HG03103 (cell line): ENCODE data around the gene ATP6V1C2.
A peak's percentile ranks its signal among the peaks of the same experiment; 100 is the strongest.
"Not testable (repeated sequence)": the region's sequence is repeated elsewhere in the genome, so short reads cannot be mapped to it uniquely, and the experiment has no call there.

Source experiments
- ATAC-seq: cut with Tn5 transposase; IDR thresholded peaks from one replicate; pipeline ENCODE4 v1.9.1; 2021; ENCODE audit warnings: low read depth; ENCODE audit not compliant: unreplicated experiment

ATP6V1C2 gene

DNA sequence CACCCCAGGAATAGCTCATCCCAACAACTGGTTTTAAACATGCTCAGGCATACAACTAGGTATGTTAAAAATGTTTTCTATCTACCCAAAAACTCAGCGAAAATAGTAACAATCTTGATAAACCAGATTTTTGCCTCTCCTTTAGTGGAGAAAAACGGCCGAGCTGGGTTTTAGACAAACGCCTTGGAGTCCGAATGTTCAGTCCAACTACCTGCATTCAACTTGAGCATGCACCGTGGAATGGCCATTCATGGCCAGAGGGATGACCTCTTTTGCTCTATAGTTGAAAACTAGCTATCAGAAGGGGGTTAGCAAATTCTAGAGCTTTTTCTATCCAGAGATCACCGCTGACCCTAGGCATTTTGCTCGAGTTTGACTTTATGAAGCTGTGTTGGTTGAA lies 60.3 kb downstream of the ATP6V1C2 start:
- no peak for ATAC-seq

GRCh38 chr2:10783421-10783820 lies 62.0 kb downstream of the ATP6V1C2 start:
- no peak for ATAC-seq

- no peak for ATAC-seq
Measured at GRCh38 chr2:10784719-10785118, 63.3 kb downstream of the ATP6V1C2 start.

DNA sequence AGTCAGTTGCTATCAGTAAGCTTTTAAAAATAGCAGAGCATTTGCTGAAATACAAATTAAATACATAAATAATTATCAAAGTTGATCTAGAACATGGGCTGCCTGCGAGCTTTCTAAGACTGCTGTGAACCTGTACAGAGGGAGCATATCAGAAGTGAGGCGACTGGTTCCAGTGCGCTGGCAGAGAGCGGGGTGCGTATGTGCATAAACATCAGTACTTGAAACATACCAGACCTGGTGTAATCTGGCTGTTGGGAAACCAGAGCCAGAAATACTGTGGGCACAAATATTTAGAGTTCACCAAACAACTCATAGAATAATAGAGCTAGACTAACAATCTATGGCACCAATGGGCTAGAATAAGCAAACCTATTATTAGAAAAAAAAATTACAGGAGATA lies 63.8 kb downstream of the ATP6V1C2 start:
- ATAC-seq: no peak

DNA sequence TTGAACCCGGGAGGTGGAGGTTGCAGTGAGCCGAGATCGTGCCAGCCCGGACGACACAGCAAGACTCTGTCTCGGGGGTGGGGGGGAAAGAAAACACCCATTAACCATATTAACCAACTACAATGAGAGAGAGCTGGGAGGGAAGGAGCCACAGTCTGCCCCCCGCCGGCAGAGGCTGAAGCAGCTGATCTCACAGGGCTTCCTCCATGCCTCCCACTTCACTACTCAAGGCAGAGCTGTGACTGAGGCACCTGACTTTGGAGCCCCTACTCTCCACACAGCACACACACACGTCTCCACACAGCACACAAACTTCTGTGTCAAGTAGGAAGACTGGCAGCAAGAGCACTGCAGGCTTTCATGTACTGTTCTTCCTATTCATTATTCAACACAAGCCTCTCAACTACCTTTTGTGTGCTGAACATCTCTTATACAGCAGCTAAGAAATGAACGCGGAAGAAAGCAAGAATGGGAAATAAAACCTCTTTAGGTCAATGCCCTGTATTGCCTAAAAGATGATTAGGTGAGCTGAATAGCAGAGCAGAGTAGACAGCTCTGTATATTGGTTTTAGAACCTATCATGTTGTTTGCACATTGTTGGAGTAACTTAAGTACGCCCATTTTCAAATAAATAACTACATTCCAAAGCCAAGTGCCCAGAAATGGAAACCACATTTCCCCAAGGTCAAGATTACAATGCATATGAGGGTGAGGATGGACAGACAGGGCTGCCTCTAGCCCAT lies 65.0 kb downstream of the ATP6V1C2 start:
- ATAC-seq: no peak

DNA sequence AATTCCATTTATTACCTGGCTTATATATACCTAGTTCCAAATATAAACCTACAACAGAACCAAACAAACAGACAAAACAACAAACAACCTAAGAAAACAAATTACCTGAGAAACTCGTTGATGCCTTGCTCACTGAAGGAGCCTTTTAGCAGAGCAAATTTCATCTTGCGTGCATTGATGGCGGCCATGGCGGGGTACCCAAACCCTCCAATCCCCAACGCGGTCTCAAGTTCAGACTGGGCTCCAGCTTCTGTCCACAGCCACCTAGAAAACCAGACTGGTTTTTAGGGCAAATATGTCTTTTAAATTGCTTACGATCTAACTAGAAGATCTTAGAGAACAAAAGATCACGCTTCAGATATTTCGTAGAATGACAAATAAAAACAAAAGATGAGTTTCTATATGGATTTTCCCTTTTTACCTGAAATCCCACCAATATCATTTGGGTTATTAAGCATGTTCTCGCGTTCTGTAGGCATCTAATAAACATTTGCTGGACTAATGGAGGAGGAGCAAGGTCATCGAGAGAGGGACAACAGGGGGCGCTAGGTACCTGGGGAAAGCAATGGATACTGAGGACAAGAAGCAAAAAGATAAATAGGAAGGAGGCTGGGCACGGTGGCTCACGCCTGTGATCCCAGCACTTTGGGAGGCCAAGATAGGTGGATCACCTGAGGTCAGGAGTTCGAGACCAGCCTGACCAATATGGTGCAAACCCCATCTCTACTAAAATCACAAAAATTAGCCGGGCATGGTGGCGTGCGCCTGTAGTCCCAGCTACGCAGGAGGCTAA lies 65.9 kb downstream of the ATP6V1C2 start:
- no peak for ATAC-seq

- no peak for ATAC-seq
Measured at GRCh38 chr2:10788855-10789254, 67.4 kb downstream of the ATP6V1C2 start.

- ATAC-seq: peak; percentile 70
Measured at GRCh38 chr2:10790228-10790973, 69.0 kb downstream of the ATP6V1C2 start.

DNA sequence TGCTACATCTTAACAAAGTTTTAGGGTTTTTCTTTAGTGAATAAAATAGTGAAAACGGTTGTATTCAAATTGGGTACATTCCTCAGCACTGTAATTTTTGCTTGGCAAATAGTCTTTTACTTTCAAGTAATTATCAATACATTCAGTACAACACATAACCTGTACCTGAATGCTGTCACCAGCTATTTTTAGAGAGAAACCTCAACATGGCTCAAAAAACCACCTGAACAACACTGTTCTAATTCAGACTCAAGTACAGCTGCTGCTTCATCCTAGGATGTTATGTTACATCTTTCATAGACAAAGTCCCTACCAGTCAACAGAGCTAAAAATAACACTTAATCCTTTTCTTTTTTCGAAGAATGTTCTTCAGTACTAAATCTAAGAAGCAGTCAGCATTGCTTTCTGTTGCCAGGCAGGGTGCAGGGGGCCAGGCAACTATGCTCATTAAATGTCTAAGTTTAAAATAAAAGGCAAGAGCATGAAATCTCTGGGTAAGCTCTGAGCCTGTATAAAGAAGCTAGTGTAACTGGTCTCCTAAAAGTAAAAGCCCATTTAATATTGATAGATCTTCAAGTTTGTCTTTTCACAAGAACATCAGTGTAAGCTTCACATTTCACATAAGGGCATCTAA lies 70.7 kb downstream of the ATP6V1C2 start:
- no peak for ATAC-seq

GRCh38 chr2:10792660-10793400 lies 71.4 kb downstream of the ATP6V1C2 start:
- ATAC-seq: no peak

GRCh38 chr2:10793816-10794215 lies 72.4 kb downstream of the ATP6V1C2 start:
- no peak for ATAC-seq

DNA sequence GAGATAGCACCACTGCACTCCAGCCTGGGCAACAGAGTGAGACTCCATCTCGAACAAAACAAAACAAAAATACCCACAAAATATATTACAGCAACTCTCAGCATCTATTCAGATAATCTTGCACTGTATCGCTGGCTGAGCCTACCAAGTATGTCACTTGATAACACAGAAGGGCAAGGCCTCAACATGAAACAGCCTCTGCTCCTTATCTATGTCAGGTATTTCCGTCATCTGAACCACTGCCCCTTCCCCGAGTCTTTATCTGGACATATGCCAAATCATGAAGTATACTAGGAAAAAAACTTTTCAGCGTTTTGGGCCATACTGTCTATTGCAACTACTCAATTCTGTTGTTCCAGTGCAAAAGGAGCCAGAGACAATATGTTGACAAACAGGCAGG lies 73.4 kb downstream of the ATP6V1C2 start:
- ATAC-seq: no peak

DNA sequence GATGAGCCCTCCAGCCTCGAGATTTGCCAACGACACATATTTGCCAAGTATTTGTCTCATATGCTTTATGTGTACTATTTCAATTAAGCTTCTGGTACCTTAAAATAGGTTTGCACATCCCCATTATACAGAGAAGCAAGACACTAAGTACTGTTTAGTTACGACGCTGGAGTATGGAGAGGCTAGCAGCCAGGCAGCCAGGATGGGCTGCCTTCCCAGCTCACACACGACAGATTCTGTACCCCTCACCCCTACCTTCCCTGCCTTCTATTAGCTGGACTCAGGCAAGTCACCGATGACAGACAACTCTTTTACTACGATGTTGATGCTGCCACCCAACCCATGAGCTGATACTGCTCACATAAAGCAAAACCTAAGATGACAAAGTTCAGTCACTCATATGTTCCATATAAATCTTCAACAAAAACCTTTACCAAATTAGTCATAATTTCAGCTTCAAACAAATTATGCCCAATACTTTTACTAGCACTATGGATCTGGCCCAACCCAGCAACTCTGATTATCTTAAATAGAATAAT lies 74.1 kb downstream of the ATP6V1C2 start:
- ATAC-seq: no peak

GRCh38 chr2:10796703-10797102 lies 75.3 kb downstream of the ATP6V1C2 start:
- ATAC-seq: no peak

DNA sequence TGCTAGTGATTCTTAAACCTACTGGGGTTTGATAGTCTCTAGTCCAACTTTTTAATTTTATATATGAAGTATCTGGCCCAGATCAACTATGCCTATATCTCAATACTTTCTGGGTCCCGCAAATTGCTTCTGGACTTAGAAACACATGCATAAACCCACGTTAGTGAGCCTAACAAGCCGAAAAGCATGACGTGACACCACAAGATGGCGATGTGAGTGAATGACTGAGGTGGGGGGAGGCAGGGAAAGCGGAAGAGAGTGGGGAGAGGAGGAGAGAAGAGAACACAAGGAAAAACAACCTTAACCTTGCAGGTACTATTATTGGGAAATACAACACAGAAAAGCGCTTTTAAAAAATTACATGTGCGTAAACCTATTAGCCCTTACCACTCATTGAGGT lies 77.4 kb downstream of the ATP6V1C2 start:
- ATAC-seq: no peak

DNA sequence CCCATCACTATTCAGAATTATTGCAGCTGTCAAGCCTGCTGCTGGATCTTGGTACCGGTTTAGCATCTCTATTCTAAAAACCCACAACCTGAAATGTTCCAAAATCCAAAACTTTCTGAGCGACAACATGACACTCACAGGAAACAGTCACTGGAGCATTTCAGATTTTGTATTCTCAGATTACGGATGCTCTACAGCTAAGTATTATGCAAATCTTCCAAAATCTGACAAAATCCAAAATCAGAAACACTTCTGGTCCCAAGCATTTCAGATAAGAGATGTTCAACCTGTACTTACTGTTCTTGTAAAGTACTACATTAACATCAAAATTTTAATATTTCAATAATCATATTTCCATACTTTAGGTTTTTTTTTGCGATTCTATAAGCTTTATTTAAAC lies 78.7 kb downstream of the ATP6V1C2 start:
- no peak for ATAC-seq

GRCh38 chr2:10802657-10803056 lies 81.2 kb downstream of the ATP6V1C2 start:
- no peak for ATAC-seq

DNA sequence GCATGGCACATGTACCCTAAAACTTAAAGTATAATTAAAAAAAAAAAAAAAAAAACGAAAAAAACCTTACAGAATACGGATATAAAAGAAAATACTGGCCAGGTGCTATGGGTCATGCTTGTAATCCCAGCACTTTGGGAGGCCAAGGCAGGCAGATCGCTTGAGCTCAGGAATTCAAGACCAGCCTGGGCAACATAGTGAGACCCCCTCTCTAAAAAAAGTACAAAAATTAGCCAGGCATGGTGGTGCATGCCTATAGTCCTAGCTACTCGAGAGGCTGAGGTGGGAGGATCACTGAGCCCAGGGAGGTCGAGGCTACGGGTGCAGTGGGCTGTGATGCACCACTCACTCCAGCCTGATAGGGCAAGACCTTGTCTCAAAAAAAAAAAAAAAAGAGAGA lies 84.6 kb downstream of the ATP6V1C2 start:
- ATAC-seq: not testable (repeated sequence)

- ATAC-seq: no peak
Measured at GRCh38 chr2:10806543-10806942, 85.1 kb downstream of the ATP6V1C2 start.
